K562 (cell line): ENCODE measurements around the gene SELENOF.

ENCODE experiments used
- CBX1 ChIP-seq: sonication (generic); IDR thresholded peaks from 2 replicates; pipeline ENCODE4 v1.6.1; 2016; ENCODE audit warnings: antibody characterized with exemption, low read depth, mild to moderate bottlenecking
- CHD1 ChIP-seq: fragments of 200-600 bp; sonication (generic); IDR thresholded peaks from one replicate; pipeline ENCODE4 v1.6.1; 2012; ENCODE audit warnings: mild to moderate bottlenecking, moderate library complexity, low read length, inconsistent platforms
- CTCFL ChIP-seq: IDR thresholded peaks from 2 replicates; pipeline ENCODE4 v1.6.1; 2011; ENCODE audit warnings: borderline replicate concordance, low read depth, mild to moderate bottlenecking, moderate library complexity, low read length; ENCODE audit not compliant: insufficient read depth, poor library complexity, severe bottlenecking
- ELF2 ChIP-seq: fragments of 250-450 bp; sonication (Bioruptor Pico); IDR thresholded peaks from 2 replicates; pipeline ENCODE4 v1.5.0; 2021; ENCODE audit warnings: mild to moderate bottlenecking
- FOXK2 ChIP-seq, 2 experiments: fragments of 450-650 bp; IDR thresholded peaks in 1 of 2; conservative IDR thresholded peaks in 1 of 2; 2 replicates each; pipeline ENCODE4 v1.6.1; 2016; ENCODE audit warnings: low read depth in 2 of 2, mild to moderate bottlenecking in 1 of 2
- MYNN ChIP-seq, 2 experiments: sonication (generic); formaldehyde crosslinking in 1 of 2; IDR thresholded peaks; 2 replicates each; pipeline versions ENCODE4 v1.5.0 to v1.6.1; 2016 to 2020; ENCODE audit warnings: antibody characterized with exemption in 1 of 2, missing genetic modification reagents in 1 of 2
- RBFOX2 ChIP-seq: fragments of 200-400 bp; formaldehyde crosslinking; IDR thresholded peaks from 2 replicates; pipeline ENCODE4 v1.6.1; 2017; ENCODE audit warnings: low read depth, mild to moderate bottlenecking, low read length, moderate library complexity
- SP1 ChIP-seq: sonication (generic); formaldehyde crosslinking; IDR thresholded peaks from 2 replicates; pipeline ENCODE4 v1.8.1; 2022; ENCODE audit warnings: mild to moderate bottlenecking, missing genetic modification reagents
- USF1 ChIP-seq: sonication (generic); formaldehyde crosslinking; IDR thresholded peaks from 2 replicates; pipeline ENCODE4 v1.9.0; 2022; ENCODE audit warnings: mild to moderate bottlenecking, missing genetic modification reagents
- ZKSCAN3 ChIP-seq: fragments of 250-450 bp; sonication (Bioruptor Pico); IDR thresholded peaks from 2 replicates; pipeline ENCODE4 v1.4.0; 2020
- ZNF274 ChIP-seq: IDR thresholded peaks from 2 replicates; pipeline ENCODE4 v1.6.1; 2011; ENCODE audit warnings: low read depth, mild to moderate bottlenecking, low read length, moderate library complexity, borderline replicate concordance

GRCh38 chr1:86833461-86834215, 80.3 kb downstream of the SELENOF start:
- TF ChIP-seq ZNF274 (no peak), CHD1 (no peak), SP1 (CRISPR knock-in tag) (no peak), FOXK2 (conservative IDR thresholded peaks at IDR 0.05 in 1 of 2, IDR thresholded peaks at IDR 0.05 in 1 of 2; ENCODE audit: low read depth in 2 of 2) (no peak), CTCFL (no peak), ZKSCAN3 (CRISPR knock-in tag) (no peak), USF1 (CRISPR knock-in tag) (no peak), ELF2 (no peak), RBFOX2 (no peak), MYNN (IDR thresholded peaks at IDR 0.05) (no peak), MYNN (CRISPR knock-in tag; IDR thresholded peaks at IDR 0.05) (no peak), CBX1 (no peak)
